Kidney epithelial cell (primary cell): ENCODE measurements around the gene SEMA5A. TPM values are rescaled to one million over a fixed set of nuclear protein-coding genes. Genes with fewer than 3 reads are reported as not detected.

ENCODE experiments used
- DNase-seq: peaks from one replicate; pipeline ENCODE4 v3.0.0-alpha.2; 2010; ENCODE audit warnings: low read depth
- H3K27me3 ChIP-seq: 2 replicates; pipeline ENCODE4 v1.6.0; 2011; ENCODE audit warnings: low read length; ENCODE audit not compliant: control insufficient read depth, insufficient read depth
- H3K36me3 ChIP-seq: 2 replicates; pipeline ENCODE4 v1.5.1; 2011; ENCODE audit warnings: low read length; ENCODE audit not compliant: control insufficient read depth, insufficient read depth
- H3K4me3 ChIP-seq: 2 replicates; pipeline ENCODE4 v1.5.1; 2011; ENCODE audit warnings: low read depth, mild to moderate bottlenecking, control low read depth, low read length
- total RNA-seq: library from RNA; depleted of rRNA; stranded (reverse); fragments of >200 nt; gene quantifications from 2 replicates; pipeline ENCODE4 v1.2.3, GENCODE V29; 2015
- TF ChIP-seq, protein P1 (sequence below): IDR thresholded peaks from 2 replicates; pipeline ENCODE4 v1.5.1; 2011; ENCODE audit warnings: mild to moderate bottlenecking, moderate library complexity, low read length, control low read depth, inconsistent platforms; ENCODE audit not compliant: insufficient read depth, poor library complexity, severe bottlenecking

SEMA5A gene
- total RNA-seq, 1 donor from 2014 or later: 4.7 TPM

DNA sequence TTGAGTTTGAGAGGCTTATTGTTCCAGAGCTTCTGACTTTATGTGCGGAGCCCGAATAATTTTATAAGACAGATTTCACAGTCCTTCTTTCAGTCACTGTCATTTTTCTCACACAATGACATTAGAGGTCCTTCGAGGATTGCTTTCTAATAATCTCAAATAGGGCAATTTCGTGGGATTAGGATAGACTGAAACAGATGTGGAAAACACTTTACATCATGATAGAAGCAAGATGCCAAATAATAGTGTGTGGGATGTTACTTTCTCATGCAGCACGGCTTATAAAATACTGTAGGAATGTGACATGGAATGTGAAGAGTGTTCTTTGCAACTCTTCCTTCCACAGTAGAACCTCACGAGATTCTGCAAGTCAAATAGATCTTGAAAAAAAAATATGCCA, 451.3 kb downstream of the SEMA5A start:
- DNase-seq: no peak

DNA sequence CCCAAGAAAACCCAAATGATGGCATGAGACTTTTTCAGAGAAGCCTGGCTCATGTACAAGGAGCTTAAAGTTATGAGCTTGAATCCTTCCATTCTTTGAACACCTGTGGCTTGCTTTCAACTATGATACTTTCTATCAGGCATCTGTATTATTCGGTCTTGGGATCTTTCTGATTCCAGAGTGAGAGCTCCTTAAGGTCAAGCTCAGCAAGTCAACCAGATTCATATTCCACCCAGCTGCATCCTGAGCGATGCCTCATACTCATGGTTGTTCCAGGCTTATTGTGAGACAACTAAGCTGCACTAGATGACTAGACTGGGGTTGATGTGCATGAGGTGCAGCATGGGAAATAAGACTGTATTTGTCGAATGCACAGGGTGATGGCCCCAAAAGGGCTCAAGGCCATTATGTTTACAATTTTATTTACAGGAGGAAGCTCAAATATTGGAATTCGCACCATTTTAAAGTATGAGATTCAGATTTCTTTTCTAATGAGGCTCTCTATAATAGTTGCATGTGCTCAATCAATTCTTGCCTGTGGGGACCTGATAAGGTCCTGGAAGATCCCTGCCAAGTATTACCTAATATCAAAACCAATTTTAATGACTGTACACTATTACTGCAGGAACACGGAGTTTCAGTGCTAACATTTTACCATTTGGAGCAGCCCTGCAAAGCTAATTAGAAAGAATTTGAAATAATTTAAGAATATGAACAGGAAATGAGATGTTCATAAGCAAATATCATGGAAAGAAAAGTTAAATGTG, 453.8 kb downstream of the SEMA5A start:
- no peaks in the 10 kb centered on the region for H3K36me3 ChIP-seq
- TF ChIP-seq, protein P1, sequence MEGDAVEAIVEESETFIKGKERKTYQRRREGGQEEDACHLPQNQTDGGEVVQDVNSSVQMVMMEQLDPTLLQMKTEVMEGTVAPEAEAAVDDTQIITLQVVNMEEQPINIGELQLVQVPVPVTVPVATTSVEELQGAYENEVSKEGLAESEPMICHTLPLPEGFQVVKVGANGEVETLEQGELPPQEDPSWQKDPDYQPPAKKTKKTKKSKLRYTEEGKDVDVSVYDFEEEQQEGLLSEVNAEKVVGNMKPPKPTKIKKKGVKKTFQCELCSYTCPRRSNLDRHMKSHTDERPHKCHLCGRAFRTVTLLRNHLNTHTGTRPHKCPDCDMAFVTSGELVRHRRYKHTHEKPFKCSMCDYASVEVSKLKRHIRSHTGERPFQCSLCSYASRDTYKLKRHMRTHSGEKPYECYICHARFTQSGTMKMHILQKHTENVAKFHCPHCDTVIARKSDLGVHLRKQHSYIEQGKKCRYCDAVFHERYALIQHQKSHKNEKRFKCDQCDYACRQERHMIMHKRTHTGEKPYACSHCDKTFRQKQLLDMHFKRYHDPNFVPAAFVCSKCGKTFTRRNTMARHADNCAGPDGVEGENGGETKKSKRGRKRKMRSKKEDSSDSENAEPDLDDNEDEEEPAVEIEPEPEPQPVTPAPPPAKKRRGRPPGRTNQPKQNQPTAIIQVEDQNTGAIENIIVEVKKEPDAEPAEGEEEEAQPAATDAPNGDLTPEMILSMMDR: no peak
- H3K27me3 ChIP-seq: no peaks in the 10 kb centered on the region
- no peak for DNase-seq
- no peak overlapping the region for H3K4me3 ChIP-seq

More for the DNA sequence above, 451.3 kb downstream of the SEMA5A start:
- no peaks in the 10 kb centered on the region for H3K27me3 ChIP-seq
- H3K36me3 ChIP-seq: no peaks in the 10 kb centered on the region
- H3K4me3 ChIP-seq: no peak overlapping the region
- TF ChIP-seq, protein P1: no peak

DNA sequence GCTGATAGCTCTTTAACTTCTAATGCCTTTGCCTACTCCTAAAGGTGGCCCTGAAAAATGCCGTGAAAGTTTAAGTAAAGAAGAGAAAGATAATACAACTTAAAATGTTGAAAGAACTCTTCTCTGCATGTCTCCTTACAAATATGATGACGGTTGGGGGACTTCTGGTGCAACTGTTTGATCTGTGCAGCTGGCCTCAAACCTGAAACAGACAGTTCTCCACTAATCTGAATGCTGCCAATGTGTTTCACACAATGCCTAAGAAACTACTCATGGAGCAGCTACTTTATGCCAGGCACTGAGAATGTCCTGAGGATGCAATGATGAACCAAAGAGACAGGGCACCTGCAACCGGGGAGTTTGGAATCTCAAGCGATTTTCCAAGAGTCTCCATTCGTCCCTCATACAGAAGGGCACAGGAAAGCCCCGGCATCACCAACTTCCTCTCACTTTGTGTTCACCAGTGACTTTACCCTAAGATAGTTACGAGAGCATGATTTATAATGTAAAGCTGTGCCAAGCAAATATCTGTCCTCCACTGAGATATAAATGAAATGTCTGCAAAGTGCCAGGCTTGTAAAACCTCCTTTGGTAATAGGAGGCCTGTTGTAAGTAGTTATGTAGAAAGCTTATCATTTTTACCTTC, 455.4 kb downstream of the SEMA5A start:
- H3K27me3 ChIP-seq: no peaks in the 10 kb centered on the region
- TF ChIP-seq, protein P1: no peak
- DNase-seq: no peak

DNA sequence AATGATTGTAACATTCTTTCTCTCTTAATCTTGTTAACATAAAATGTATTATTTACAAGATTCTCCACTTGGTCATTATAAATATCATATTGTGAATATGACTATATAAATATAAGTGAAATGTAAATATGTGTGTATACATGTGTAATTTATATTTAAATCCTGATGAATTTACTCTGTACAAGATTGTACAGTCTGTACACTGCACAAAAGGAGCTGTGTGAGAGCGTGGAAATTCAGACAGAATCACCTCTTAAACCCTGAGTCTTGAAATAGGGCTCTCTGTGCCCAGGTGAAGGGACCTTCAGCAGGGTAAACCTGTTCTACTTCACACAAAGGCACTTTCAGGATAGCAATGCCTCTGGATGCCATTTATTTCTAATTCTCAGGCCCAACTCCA, 456.0 kb downstream of the SEMA5A start:
- Histone ChIP-seq H3K27me3 (no peaks in the 10 kb centered on the region), H3K4me3 (no peak overlapping the region), H3K36me3 (no peaks in the 10 kb centered on the region)
- TF ChIP-seq, protein P1: no peak
- no peak for DNase-seq

More for the DNA sequence above, 455.4 kb downstream of the SEMA5A start:
- no peak overlapping the region for H3K4me3 ChIP-seq
- H3K36me3 ChIP-seq: no peaks in the 10 kb centered on the region

DNA sequence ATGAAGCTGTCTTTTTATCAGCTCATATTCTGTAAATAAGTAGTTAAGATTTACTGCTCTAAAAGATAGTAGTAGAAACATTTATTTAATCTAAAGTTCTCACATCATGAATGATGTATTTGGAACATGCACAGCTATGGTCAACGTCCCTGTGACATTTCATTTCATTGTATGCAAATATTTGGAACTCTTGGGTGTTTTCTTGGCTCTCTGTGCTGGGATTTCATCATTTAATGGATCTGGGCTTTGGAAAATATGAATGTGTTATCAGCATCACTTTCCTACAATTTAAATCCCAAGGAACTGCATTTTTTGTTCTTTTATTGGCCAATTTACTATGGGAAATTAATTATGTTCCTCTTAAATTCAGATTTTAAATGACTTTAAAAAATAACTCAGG, 462.9 kb downstream of the SEMA5A start:
- H3K4me3 ChIP-seq: no peak overlapping the region
- no peaks in the 10 kb centered on the region for H3K36me3 ChIP-seq
- no peak for DNase-seq
- H3K27me3 ChIP-seq: no peaks in the 10 kb centered on the region
- TF ChIP-seq, protein P1: no peak

DNA sequence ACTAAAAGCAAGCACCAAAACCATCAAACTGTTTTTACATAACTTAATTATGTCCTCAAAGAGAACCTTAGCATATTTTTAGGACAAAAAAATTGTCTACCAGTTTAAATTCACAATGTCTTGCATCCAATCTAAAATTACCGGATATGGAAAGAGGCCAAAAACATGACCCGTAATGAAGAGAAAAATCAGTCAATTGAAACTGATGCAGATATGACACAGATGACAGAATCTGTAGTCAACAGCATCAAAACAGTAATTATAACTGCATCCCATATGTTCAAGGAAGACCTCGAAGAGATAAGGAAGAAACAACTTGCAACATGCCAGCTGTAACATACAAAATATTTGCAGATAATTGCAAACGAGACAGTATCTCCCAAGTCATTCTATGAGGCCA, 473.2 kb downstream of the SEMA5A start:
- TF ChIP-seq, protein P1: no peak
- Histone ChIP-seq H3K27me3 (no peaks in the 10 kb centered on the region), H3K36me3 (no peaks in the 10 kb centered on the region), H3K4me3 (no peak overlapping the region)
- no peak for DNase-seq
